ENCODE results near the gene HMHB1.

GRCh38 chr5:143851383-143851782, 39.4 kb downstream of the HMHB1 start:
- TF ChIP-seq EP300 (IDR thresholded peaks at IDR 0.05), result no peak
- no peak for TF ChIP-seq CTCF (IDR thresholded peaks at IDR 0.05)
- TF ChIP-seq POLR2A (IDR thresholded peaks at IDR 0.05), result no peak

Data from ovary (tissue), 3 donors.